HG02798 (cell line): ENCODE measurements around the gene FUT3.
"Not testable (repeated sequence)": the region's sequence is repeated elsewhere in the genome, so short reads cannot be mapped to it uniquely, and the experiment has no call there.

Experiments used
- ATAC-seq: cut with Tn5 transposase; IDR thresholded peaks from one replicate; pipeline ENCODE4 v1.9.1; 2021; ENCODE audit warnings: mild to moderate bottlenecking; ENCODE audit not compliant: unreplicated experiment, poor library complexity

FUT3 gene

GRCh38 chr19:5851302-5851701, at the start of gene FUT3:
FUT3 (minus strand) TSS chr19:5851449.
- no peak for ATAC-seq

- no peak for ATAC-seq
These were observed 49.7 kb upstream of the FUT3 start for GRCh38 chr19:5900976-5901375.

GRCh38 chr19:5899728-5900526, 48.7 kb upstream of the FUT3 start:
- ATAC-seq: no peak

GRCh38 chr19:5897189-5897969, 46.1 kb upstream of the FUT3 start:
- ATAC-seq: no peak

GRCh38 chr19:5896365-5897076, 45.3 kb upstream of the FUT3 start:
- ATAC-seq: no peak

GRCh38 chr19:5895890-5896289, 44.6 kb upstream of the FUT3 start:
- ATAC-seq: no peak

- no peak for ATAC-seq
These were observed 44.2 kb upstream of the FUT3 start for GRCh38 chr19:5895409-5895808.

- no peak for ATAC-seq
These were observed 43.6 kb upstream of the FUT3 start for GRCh38 chr19:5894704-5895349.

- ATAC-seq: no peak
These were observed 42.9 kb upstream of the FUT3 start for GRCh38 chr19:5893907-5894703.

GRCh38 chr19:5893296-5893903, 42.2 kb upstream of the FUT3 start:
- no peak for ATAC-seq

- ATAC-seq: no peak
These were observed 41.6 kb upstream of the FUT3 start for GRCh38 chr19:5892772-5893275.

GRCh38 chr19:5891938-5892771, 40.9 kb upstream of the FUT3 start:
- no peak for ATAC-seq

GRCh38 chr19:5891572-5891937, 40.3 kb upstream of the FUT3 start:
- no peak for ATAC-seq

GRCh38 chr19:5890099-5890498, 38.9 kb upstream of the FUT3 start:
- ATAC-seq: no peak

- no peak for ATAC-seq
These were observed 38.2 kb upstream of the FUT3 start for GRCh38 chr19:5889288-5889971.

GRCh38 chr19:5884065-5884811, 33.0 kb upstream of the FUT3 start:
- not testable (repeated sequence) for ATAC-seq
